ENCODE data around the gene RICTOR. TPM values are rescaled to one million over a fixed set of nuclear protein-coding genes. Genes with fewer than 3 reads are reported as not detected.
A peak's percentile ranks its signal among the peaks of the same experiment; 100 is the strongest.

Gene RICTOR
- total and polyA plus RNA-seq, 9 of the 15 experiments (the other 6 are each of a cell fraction or from before 2014, with no cell fraction given): 13.9 to 46.6 (median 22.6) TPM

DNA sequence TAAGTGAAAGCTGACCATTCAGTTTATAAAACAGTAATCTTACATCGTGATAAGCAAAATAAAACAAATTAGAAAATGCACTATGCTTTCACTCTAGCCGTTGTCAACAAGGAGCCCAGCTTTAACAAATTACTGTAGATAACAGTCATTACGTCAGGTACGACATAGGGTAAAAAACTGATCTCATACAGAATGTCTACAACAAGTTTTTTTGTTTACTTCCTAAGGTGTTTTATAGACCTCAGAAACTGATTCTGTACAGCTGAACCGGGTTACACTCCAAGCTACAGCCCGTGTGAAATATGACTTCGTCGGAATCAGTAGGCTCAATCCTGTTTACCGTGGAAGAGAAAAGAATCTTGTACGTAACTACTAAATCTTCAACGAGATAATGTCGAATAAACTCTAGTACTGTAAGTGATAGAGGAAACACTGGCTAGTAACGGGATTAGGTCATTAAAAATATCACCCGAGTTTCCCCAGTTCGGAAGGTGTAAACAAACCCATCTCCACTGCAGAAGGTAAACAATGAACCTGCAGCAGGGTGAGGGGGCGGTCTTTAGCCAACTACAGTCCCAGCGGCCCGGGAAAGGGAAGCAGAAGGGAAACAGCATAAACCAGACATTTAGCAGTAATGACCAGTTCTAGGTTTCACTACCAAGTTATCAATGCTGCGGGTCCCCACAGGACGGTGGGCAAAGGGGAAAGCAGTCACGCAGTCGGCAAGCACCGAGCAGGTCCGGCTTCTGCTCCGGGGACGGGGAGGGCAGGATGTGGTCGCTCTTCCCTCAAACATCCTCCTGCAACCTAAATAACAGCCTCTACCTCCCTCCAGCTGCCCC, 1.1 kb downstream of the RICTOR start (continued):
- TF ChIP-seq SIN3A (IDR thresholded peaks at IDR 0.05; ENCODE audit: borderline replicate concordance in 2 of 2, control insufficient read depth in 1 of 2, low read depth in 2 of 2, low read length in 2 of 2) (peak in 1 of 2 experiments; percentile 68; a peak in 1 of 4 replicates), USF1 (CRISPR knock-in tag; IDR thresholded peaks at IDR 0.05) (no peak), TCF3 (CRISPR knock-in tag; IDR thresholded peaks at IDR 0.05) (no peak), ZKSCAN8 (CRISPR knock-in tag; IDR thresholded peaks at IDR 0.05) (no peak), FOXK2 (conservative IDR thresholded peaks at IDR 0.05 in 1 of 2, IDR thresholded peaks at IDR 0.05 in 1 of 2; ENCODE audit: low read depth in 2 of 2) (peak; percentile 96 to 98), STAG1 (CRISPR knock-in tag; IDR thresholded peaks at IDR 0.05; ENCODE audit: borderline replicate concordance) (no peak), ZNF778 (CRISPR knock-in tag; IDR thresholded peaks at IDR 0.05) (no peak), ZNF23 (CRISPR knock-in tag; IDR thresholded peaks at IDR 0.05) (no peak), GABPA (tag; conservative IDR thresholded peaks at IDR 0.05; ENCODE audit: low read depth) (peak; percentile 34; the same call in 1 of the 2 replicates), SP2 (IDR thresholded peaks at IDR 0.05; ENCODE audit: extremely low read depth, low read depth, low read length, poor library complexity, severe bottlenecking) (no peak), ZBTB43 (CRISPR knock-in tag; IDR thresholded peaks at IDR 0.05) (no peak), PTTG1 (tag; IDR thresholded peaks at IDR 0.05; ENCODE audit: low read depth) (no peak), FOXJ2 (tag; IDR thresholded peaks at IDR 0.05) (peak; percentile 96), RBM34 (IDR thresholded peaks at IDR 0.05; ENCODE audit: borderline replicate concordance, insufficient read depth, low read length) (no peak), TSHZ1 (CRISPR knock-in tag; IDR thresholded peaks at IDR 0.05) (no peak), ZKSCAN3 (CRISPR knock-in tag; IDR thresholded peaks at IDR 0.05) (no peak), ZC3H4 (CRISPR knock-in tag; IDR thresholded peaks at IDR 0.05; ENCODE audit: borderline replicate concordance) (peak; percentile 85)
- TF ChIP-seq, protein P1, sequence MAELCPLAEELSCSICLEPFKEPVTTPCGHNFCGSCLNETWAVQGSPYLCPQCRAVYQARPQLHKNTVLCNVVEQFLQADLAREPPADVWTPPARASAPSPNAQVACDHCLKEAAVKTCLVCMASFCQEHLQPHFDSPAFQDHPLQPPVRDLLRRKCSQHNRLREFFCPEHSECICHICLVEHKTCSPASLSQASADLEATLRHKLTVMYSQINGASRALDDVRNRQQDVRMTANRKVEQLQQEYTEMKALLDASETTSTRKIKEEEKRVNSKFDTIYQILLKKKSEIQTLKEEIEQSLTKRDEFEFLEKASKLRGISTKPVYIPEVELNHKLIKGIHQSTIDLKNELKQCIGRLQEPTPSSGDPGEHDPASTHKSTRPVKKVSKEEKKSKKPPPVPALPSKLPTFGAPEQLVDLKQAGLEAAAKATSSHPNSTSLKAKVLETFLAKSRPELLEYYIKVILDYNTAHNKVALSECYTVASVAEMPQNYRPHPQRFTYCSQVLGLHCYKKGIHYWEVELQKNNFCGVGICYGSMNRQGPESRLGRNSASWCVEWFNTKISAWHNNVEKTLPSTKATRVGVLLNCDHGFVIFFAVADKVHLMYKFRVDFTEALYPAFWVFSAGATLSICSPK (IDR thresholded peaks at IDR 0.05; ENCODE audit: borderline replicate concordance): no peak
- TF ChIP-seq, protein P2, sequence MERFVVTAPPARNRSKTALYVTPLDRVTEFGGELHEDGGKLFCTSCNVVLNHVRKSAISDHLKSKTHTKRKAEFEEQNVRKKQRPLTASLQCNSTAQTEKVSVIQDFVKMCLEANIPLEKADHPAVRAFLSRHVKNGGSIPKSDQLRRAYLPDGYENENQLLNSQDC (CRISPR knock-in tag; IDR thresholded peaks at IDR 0.05): no peak
